HT1080 (cell line): ENCODE measurements around the gene ST13. TPM values are rescaled to one million over a fixed set of nuclear protein-coding genes. Genes with fewer than 3 reads are reported as not detected.
A peak's percentile ranks its signal among the peaks of the same experiment; 100 is the strongest.
"Not testable (repeated sequence)": the region's sequence is repeated elsewhere in the genome, so short reads cannot be mapped to it uniquely, and the experiment has no call there.

Experiments used
- DNase-seq: peaks from one replicate; pipeline ENCODE4 v3.0.0-alpha.2; 2015; ENCODE audit warnings: low read depth
- polyA plus RNA-seq, 2 experiments: library from polyadenylated mRNA; depleted of rRNA; stranded (reverse); fragments of >200 nt; gene quantifications; 2 replicates each; pipeline ENCODE4 v1.2.3, GENCODE V29; 2015
- total RNA-seq: library from RNA; depleted of rRNA; stranded (reverse); fragments of >200 nt; shearing (Covaris generic); gene quantifications from 2 replicates; pipeline ENCODE4 v1.2.3, GENCODE V29; 2014; rRNA removed

Gene ST13
- total RNA-seq, result 154 and 162 TPM in 2 replicates
- polyA plus RNA-seq (2015; cell fraction: cytosol; rRNA removed), result 136 and 194 TPM in 2 replicates
- 89.8 and 101 TPM in 2 replicates for polyA plus RNA-seq (2015; cell fraction: nucleus; rRNA removed)

DNA sequence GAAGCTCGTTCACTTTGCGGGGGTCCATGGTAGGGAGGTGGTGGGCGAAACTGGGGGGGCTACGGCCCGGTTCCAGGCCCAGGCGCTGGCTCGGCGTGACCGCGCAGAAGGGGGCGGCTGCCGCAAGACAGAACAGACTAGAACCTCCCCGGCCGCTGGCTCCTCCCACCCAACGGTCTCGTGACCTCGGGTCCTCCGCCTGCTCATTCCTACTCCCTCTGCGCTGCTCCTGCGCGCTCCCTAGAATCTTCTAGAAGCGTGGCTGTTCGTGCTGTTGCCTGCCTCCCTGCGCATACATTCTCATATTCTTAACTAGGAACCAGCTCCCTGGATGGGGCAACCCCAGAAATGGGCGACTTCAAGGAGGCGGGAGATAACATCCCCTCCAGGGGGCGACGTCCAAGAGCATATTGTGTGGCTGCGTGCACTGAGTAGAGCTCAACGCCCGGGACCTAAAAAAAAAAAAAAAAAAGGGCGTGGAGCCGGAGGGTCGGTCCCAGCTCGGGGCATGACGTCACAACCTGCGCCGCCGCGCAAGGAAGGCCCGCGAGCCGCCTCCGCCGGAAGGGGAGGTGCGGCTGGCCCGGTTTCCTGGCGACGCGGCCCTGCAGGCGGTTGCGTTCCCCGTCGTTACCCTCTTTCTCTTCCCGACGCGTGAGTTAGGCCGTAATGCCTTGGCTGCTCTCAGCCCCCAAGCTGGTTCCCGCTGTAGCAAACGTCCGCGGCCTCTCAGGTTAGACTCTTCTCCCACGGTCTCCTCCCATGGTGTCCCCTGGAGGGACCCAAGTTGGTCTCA, at the start of gene ST13, which contains the start of gene XPNPEP3:
Gene ST13, minus strand, starts transcription at position 127 of the 796 bp plus-strand sequence. Its CDS starts 99 bp downstream, at position 28.
Gene XPNPEP3, plus strand, starts transcription at position 636 of the 796 bp plus-strand sequence. Its CDS starts 34 bp downstream, at position 670.
- peak; percentile 95 for DNase-seq

DNA sequence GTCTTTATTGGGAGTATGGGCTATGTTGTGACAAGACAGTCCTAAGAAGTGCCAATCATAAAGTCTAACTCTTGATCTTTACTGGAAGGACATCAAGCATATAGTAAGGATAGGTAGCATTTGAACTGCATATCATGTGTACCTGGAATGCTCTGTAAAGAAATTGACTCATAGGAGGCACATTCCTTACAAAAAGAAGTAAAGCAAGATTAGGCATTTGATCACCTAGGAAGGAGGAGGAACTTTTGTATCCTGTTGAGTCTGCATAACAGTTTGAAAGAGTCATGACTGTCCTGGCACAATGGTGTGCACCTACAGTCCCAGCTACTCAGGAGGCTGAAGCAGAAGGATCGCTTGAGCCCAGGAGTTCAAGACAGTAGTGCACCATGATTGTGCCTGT, 47.7 kb upstream of the ST13 start:
- DNase-seq, result no peak

DNA sequence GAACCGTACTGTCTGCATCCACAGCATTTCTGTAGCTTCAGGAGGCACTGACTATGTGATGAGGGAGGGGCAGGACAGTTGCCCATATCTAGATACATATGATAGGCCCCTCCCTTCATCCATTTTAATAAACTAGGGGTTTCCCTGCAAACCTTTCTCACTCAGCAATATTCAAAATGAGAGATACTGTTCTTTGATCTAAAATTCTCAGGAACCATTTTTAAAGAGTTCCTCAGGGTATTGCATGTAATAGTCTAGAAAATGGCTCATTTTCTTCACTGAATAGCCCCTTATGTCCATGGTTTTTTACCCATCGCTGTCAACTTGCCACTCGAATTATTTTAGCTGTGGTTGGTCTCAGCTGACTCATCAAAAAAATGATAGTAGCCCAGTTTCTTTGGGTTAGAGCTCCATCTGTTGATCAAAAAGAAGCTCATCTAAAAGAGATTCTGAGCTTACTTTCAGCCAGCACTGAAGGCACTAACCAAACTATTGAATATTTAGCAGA, 42.5 kb upstream of the ST13 start:
- peak; percentile 60 for DNase-seq

DNA sequence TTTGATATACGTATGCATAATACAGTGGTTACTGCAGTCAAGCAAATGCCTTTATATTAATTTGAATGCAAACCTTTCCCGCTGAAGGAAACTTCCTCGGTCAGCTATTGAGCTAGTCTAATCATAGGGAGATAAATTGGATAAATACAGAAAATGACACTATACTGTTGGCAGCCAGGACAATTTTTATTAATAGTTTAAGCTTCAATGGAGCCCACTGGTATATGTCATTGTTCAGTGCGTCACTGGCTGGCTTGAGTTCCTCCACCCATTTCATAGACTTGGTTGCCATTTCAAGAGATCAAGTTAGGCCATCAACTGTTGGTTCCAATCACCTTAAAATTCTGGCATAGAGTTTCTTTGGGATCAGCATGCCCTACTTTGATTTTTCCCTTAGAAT, 38.0 kb upstream of the ST13 start:
- DNase-seq, result no peak

DNA sequence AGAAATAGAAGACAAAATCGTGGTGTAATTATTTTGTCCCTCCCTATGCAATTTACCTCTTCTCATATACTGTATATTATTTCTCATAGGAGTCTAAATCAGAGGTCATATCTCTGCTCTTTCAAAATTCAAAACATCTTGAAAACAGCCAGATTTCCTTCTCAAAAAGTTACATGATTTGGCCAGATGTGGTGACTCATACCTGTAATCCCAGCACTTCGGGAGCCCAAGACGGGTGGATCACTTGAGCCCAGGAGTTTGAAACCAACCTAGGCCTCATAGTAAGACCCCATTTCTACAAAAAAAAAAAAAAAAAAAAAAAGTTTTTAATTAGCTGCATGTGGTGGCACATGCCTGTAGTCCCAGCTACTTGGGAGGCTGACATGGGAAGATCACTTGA, 34.4 kb upstream of the ST13 start:
- peak; percentile 3 for DNase-seq

DNA sequence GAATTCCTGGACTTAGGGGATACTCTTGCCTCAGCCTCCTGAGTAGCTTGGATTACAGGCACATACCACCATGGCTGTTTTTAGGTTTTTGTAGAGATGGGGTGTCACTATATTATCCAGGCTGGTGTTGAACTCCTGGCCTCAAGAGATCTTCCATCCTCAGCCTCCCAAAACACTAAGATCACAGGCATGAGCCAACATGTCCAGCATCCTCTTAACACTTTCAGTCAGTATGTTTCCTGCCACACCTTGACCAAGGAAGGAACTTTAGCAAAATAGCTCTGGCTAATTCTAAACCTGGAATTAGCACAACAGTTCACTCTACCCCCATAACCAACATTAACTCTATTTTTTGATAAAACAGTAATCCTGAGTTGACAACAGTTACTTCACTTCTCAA, 32.7 kb upstream of the ST13 start:
- no peak for DNase-seq

DNA sequence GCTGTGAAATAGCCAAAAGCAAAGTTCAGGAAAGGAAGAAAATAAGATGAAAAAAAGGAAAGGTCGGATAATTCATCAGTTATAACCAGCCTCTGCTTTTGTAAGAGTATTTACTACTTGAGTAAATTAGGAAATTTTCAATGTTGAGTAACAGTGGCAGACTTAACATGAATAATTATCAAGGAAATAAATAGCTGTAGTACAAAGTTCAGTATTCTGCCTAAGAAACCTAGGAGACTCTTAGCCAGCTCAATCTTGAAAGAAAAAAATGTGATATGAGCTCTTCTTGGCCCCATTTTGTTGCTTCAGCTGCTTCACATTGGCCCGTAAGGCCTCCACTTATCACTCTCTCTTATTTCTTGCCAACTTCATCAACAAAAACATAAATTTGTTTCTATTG, 22.5 kb upstream of the ST13 start:
- no peak for DNase-seq

DNA sequence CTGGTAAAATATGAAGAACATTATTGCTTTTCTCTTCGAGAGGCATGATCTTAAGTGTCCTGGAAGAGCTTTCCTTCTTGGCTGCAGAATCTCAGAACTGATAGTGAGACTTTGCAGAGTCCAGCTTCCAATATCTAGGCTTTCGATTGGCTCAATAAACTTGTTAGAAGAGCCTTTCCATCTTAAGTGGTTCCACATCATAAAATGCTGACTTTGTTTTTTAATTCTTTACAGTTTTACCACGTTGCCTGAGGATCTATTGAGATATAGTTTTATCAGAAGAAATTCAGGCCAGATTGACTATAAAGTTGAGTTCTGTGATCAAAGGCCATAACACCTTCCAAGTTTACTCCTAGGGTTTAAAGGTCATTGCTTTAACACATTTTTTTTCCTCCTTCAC, 21.0 kb upstream of the ST13 start:
- DNase-seq, result no peak

DNA sequence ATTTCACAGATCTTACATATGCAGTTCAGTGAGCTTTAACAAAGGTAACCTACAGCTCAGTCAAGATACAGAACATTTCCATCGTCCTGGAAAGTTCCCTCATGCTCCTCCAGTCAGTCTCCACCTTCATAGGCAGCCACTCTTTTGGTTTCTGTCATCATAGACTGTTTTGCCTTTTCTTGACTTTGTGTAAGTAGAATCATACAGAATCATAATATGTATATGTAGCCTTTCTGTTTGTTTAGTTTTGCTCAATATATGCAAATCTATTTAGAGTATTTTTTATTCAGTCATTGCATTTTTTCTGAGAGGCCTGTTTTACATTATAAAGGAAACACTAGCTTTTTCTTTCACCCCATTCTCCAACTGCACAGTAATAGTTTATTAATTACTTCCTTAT, 20.5 kb upstream of the ST13 start:
- DNase-seq, result no peak

DNA sequence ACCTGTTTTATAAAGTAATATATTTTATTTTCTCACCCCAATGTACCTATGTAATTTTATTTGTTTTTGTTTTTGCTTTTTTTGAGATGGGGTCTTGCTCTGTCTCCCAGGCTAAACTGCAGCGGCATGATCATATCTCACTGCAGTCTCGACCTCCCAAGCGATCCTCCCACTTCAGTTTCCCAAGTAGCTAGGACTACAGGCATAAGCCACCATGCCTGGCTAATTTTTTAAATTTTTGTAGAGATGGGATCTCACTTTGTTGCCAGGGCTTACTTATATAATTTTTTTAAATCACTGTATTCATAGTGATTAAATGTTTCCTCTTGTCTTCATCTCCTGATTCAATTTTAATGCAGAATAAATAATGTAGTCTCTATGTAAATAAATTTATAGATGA, 18.7 kb upstream of the ST13 start:
- DNase-seq, result no peak

DNA sequence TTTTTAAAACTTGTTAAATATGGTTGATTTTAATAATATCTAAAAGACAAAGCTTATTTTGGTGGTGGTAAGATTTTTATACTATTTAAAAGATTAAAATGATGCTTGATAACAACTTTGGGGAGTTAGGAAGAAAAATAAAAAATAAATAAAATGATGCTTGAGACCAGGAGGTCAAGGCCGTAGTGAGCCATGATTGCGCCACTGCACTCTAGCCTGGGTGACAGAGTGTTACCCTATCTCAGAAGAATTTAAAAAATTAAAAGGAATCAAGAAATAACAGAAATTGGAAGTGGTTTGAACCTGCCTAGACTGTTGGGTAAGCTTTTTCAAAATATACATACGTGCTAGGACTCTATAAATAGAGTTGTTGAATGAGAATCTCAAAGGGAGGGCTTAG, 17.6 kb upstream of the ST13 start:
- no peak for DNase-seq

DNA sequence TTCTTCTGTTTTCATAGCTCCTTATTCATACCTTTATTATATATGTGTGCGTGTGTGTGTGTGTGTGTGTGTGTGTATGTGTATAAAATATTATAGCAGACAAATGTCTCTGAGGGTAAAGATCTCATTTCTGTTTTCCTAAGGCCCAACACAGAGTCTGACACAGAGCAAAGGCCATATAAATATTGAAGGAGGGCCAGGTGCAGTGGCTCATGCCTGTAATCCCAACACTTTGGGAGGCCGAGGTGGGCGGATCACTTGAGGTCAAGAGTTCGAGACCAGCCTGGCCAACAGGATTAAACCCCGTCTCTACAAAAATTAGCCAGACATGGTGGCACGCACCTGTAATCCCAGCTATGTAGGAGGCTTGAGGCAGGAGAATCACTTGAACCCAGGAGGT, 11.9 kb upstream of the ST13 start:
- DNase-seq, result not testable (repeated sequence)

DNA sequence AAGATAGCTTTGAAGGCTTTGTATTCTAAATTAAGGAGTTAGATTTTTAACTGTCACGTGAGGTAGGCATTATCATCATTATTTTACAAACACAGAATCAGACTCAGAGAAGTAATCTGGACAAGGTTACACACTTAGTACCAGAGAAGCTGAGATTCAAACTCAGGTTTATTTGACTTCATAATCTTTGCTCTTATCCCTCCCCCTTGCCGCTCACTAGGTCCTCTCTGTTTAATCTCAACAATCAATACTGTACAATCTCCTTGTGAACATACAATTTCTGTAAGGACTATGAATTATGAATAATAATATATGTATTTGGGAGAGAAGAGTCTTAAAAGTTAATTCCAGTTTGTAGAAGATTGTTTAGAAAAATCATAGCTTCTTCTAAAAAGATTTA, 10.7 kb upstream of the ST13 start:
- no peak for DNase-seq

DNA sequence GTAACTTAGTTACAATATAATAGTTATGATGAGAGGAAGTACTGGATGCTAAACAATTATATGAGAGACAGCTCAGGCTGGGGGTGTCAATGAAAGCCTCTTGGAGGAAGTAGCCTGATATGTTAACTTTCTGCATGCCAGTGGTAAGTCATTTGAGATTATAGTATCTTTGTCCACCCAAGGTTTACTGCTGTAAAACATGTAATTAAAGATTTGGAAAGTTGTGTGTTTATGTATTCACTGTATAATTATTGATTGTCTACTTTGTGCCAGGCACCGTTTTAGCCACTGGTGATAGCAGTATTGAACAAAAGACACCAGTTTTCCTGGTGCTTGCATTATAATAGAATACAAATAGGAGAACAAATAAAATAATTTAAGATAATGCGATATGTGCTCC, 6.1 kb upstream of the ST13 start:
- no peak for DNase-seq

DNA sequence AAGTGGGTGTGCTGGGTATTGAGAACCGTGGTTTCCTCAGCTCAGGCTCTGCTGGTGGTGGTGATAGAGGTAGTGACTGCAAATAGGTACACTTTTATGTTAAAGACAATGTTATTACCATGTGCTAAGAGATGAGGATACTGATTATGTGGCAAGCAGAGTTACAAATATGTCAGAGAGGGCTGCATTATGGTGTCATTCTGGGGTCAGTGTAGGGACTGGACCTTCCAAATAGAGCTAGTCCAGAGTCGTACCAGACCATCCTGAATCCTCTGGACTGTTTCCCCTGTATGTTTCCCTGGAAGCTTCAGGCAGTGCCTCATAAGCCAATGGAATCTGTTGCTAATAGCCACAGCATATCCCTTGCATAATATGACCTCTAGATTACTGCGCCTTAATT, 5.6 kb upstream of the ST13 start, which contains the start of gene DNAJB7:
Gene DNAJB7, minus strand, starts transcription at position 101 of the 400 bp plus-strand sequence. CDS start 119 bp downstream, outside the sequence.
- no peak for DNase-seq

DNA sequence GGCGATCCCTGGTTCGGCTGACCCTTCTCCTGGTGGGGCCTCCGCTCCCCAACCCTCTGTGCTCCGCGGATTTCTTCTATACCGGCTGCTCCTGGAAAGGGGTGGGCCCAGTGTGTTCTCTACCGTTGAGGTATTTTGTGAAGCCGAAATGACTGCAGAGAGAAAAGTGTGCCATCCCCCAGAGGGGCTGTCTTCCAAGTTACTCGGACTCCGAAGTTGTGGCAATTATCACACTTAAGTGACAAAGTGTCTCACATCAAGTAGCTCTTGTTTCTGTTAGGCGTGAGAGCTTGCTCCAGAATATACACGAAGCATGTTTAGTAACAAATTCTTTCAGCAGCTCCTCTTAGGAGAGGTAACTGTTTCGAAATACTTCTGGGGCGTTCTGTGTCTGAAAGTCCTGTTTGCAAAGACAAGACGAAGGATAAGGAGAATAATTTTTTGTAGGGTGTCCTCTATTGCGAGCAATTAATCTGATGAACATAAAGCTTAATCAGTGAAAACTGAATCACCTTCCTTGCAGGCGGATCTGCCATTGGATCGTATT, 943 bp upstream of the ST13 start:
- DNase-seq, result no peak

DNA sequence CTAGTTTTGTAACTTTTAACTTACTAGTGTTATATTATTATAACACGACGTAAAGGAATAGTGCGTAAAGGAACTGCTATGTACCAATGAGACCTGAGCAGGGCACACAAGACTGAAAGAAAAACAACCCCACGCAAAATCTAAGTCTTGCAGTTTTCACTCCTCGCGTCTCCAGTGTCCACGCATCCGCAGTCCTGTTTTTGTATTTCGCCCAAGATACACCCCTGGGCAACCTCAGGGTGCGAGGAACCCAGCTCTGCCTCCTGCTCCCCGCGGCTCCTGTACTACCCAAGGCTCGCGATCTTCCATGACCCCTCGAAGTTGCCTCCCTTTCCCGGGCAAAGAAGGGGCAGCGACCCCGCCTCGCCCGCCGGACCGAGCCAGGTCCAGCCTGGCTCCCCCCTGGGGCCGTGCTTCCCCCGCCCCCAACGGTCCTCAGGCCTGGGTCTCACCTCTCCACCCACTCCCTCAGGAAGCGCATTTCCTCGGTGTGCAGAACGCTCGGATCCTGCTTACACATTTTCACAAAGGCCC, 393 bp downstream of the ST13 start:
- no peak for DNase-seq

DNA sequence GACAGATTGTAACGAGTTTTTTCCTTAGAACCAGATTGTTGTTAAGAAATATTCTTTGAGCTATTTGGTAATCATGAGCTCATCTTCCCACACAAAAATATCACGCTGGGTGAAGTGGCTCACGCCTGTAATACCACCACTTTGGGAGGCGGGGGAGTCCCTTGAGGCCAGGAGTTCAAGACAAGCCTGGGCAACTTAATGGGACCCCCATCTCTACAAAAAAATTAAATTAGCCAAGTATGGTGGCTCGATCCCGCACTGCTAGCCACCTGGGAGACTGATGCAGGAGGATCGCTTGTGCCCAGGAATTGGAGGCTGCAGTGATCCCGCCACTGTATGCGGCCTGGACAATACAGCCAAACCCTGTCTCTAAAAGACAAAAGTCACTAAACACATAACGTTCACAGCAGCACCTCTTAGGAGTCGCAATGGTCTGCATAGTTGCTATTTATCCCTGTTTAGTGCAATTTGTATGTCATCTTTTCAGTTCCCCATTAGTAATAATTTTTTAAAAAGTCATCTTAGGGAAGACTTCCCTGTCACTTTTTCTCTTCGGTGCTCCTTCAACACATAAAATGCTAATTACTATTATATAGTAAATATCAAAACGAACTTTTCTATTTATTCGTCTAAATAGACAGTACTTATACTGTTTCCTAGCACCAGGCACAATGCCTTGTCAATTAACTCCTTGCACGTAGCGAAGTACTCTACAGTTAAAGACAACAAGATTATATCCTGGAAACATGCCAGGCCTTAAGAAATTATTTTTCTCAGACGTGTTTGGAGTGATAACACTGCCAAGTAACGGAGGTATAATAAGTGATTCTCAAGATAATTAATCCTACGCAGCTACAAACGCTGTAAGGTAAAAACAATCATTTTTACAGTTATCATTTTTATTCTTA, 1.1 kb downstream of the ST13 start:
- DNase-seq, result peak; percentile 6

DNA sequence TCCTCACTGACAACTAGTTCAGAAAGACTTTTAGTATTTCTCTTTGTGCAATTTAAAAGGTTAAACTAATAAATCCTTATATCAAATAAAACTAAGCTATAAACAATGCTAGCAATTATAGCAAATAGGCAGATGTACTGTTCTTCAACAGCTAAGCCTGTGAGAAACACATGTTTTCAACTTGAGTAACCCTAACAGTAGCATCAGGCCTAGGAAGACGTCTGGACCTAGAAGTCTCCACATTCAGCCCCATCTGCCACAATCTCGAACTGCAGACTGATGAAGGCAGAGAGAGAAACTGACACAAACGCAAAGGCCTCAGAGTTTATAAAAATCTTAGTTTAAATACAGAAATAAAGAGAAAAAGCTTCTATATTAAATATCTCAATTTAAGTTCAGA, 2.5 kb downstream of the ST13 start:
- no peak for DNase-seq

DNA sequence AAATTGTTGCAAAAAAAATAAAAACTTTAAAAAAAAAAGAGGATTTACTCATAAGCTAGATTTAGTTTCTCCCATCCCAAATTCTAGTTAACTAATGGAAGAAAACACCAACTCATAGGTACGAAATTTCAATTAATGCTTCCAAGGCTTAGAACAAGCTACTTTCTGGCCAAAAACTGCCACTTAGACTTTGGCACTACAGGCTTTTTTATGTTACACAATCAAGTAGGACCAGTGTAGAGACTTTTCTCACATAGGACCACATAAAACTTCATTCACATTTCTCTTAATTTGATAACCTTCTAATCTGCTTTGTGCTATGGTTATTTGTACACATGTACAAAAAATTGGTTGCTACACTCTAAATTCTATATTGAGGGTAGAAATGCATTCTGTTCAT, 3.1 kb downstream of the ST13 start:
- no peak for DNase-seq

DNA sequence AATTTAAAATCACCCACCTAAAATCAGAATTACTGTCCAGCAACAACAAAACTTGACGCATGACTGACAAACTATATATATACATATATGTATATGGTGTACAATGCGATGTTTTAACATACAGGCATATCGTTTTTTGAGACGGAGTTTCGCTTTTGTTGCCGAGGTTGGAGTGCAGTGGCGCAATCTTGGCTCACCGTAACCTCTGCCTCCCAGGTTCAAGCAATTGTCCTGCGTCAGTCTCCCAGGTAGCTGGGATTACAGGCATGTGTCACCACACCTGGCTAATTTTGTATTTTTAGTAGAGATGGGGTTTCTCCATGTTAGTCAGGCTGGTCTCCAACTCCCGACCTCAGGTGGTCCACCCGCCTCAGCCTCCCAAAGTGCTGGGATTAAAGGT, 10.6 kb downstream of the ST13 start:
- not testable (repeated sequence) for DNase-seq
